Middle frontal gyrus (tissue), 1 donor: Measurements from ENCODE around the gene MIPOL1.

Experiments used
- DNase-seq: peaks from one replicate; pipeline ENCODE4 v3.0.0-alpha.2; 2015; ENCODE audit warnings: low spot score; ENCODE audit errors: extremely low spot score

The MIPOL1 gene

DNA sequence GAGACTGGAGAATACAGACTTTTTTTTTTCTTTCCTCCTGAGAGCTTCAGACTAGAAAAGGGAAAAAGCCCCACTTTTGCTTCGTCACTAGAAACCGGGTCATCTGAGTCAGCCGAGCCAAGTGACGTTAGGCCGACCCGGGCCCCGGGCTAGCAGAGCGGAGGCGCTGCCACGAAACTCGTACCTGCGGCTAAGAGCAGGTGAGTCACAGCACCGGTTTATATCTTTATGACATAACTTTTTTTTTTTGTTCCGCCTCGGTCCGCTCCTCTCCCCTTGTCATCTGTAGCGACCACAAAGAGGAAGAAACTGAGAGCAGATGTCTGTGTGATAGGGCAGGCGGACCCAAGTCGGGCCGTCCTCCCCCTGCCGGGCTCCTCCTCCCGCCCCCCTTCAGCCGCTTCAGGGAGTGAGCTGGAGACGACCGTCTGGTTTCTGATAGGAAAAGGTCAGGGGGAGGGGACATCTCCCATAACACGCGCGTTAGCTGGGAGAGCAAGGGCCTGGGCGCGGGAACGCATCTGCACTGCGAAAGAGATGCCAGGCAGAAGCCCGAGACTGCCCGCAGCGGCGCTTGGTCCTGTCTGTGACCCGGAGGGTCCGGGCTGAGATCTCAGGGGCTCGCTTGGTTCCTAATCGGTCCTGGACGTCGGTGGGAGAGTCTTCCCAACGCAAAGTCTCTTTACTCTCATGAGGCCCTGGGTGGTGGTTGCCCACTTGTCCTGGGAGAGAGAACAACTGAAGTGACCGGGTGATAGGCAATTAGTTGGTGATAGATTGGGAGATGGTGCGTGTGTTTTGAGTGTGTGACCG, 398.3 kb downstream of the MIPOL1 start:
- DNase-seq = no peak

DNA sequence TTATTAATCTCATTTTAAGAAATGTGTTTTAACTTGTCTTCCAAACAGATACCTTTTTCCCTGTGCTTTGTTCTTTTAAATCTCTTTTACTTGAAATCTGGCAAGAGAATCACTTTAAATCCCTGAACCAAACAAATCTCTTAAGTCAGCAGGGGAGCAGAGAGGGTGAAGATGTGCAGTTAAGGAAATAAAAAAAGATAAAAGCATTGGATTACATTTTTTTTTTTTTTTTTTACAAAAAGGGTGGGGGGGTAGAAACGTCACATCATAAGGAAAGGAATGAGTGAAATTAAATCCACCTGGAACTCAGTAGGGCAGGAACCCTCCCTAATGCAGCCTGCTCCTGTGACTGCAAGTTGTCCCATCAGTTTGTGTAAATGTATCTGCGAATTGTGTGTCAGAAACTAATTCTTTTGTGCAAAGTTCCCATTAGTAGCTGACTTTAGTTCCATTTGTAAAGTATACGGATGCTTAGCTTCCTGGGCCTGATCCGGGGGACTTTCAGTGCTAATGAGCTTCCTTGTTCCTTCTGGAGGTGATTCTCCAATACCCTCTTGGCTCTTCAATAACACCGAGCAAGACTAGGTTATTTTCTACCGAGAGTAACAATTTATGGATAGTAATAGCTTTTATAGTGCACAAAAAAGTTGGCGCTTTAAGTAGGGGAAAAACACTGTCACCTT, 399.2 kb downstream of the MIPOL1 start:
- no peak for DNase-seq

DNA sequence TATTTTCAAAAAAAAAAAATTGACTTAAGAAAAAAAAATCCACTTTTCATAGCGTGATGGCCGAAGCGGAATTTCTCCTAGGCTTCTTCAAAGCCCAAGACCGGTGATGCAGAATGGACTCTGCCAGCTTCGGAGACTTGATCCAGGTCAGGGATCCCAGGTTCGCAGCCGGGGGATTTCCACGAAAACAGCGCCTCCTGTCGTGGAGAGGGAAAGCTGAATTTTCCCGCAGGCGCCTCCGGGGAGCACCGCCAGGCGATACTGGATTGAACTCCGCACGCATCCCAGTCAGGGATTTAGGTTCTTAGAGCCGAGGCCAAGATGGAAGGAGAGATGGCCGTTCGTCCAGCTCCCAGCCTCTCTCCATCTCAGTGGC, 399.8 kb downstream of the MIPOL1 start:
- no peak for DNase-seq

DNA sequence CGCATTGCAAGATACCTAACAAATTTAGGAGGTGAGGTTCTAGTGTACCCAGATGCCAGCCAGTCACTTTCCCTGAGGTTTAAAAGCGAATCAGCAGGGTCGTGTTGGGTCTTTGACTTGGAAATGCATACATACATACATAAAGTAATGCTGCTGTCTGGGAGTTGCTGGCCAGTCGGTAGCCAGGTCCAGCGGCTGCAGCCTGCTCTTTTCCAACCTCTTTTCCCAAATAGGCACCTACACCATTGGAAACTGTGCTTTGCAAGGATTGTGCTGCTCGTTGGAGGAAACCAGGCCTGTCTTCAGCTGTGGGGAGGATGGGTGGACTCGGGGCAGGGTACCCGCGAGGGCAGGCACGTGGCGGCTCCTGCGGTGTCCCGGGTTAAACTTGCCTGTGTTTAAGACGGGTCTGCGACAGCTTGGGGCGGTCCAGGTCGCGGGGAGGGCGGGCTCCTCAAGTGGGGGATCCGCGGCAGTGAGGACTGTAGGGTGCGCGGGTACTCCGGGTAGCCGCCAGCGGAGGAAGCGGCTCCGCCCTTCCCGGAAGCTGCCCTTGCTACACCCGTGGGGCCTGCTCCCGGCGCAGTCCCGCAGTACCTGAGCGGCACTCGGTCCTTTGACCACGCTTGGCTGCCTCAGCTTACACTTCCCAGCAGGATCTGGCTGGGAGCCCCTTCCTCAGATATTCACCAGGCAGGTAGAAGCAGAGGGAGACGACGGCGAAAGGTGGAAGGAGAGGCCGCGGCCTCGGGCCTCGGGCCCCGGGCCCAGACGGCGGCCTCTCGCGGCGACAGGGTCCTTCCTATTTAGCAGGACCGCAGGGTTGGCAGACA, 400.4 kb downstream of the MIPOL1 start:
- DNase-seq = no peak

DNA sequence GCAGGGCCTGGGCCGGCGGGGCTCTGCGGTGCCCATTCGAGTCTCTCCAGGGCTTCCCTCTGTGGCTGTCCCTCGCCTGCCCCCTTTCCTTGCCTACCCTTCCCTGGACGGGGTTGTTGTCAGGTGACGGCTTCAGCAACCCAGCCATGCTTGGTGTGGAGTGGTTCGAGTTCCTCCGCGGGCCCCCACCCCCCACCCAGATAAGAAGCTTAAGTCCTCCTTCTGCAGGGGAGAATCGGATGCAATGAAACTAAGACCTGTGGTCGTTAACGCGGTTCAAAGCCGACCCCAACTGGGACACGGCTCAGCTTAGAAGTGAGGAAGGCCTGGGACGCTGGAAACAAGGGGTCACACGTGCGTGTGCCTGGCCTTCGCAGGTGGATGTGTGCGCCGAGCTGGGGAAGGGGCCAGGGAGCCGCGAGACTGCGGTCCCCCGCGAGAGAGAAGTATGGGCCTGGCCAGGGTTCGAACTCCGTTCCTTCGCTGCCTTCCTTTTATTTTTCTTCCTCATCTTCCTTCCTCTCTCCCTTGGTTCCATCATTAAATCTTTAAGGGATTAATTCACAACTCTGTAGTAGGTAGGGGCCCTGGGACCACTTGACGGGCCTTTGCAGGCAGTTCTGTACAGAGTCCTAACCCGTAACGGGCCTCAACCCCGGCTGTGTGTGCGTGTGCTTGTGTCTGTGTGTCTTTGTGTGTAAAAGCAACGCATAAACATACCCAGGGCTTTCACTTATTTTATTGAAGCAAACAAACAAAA, 401.2 kb downstream of the MIPOL1 start:
- DNase-seq = no peak

DNA sequence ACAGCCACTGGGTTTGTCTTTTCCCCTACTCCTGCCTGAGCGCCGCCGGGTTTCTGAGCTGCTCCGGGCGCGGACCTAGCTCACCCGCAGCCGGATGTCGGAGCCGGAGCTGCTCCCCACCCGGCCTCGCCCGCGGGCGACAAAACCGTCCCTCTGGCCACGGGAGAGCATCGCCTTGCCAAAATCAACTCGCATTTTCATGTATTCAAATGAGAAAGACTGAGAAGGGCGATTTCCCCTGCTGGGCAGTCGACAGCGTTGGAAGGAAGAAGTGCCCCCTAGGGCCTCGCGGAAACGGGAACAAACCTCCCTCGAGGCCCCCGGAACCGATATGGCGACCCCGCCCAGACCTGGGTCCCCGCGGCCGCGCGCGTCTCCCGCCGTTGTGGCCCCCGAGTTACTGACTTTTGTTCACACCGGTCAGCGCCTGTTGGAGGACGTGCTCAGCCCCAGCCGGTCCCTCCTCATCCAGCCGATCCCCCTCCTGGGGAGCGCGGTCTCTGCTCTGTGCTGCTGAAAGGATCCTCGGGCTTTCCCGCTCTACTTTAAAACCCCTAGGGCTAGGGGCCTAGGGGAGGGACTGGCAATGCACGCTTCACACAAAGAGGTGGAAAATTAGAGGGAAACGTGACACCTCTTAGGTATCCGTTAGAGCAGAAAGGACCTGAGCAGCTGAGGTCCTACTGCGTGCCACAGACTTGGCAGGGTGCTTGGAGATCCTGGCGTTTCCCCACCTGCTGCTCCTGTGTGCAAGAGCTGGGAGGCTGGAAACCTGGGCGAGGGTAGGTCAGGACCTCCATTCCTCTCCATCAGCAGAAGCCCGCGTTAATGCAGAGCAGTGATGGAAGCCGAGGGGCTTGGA, 402.0 kb downstream of the MIPOL1 start:
- DNase-seq = no peak

DNA sequence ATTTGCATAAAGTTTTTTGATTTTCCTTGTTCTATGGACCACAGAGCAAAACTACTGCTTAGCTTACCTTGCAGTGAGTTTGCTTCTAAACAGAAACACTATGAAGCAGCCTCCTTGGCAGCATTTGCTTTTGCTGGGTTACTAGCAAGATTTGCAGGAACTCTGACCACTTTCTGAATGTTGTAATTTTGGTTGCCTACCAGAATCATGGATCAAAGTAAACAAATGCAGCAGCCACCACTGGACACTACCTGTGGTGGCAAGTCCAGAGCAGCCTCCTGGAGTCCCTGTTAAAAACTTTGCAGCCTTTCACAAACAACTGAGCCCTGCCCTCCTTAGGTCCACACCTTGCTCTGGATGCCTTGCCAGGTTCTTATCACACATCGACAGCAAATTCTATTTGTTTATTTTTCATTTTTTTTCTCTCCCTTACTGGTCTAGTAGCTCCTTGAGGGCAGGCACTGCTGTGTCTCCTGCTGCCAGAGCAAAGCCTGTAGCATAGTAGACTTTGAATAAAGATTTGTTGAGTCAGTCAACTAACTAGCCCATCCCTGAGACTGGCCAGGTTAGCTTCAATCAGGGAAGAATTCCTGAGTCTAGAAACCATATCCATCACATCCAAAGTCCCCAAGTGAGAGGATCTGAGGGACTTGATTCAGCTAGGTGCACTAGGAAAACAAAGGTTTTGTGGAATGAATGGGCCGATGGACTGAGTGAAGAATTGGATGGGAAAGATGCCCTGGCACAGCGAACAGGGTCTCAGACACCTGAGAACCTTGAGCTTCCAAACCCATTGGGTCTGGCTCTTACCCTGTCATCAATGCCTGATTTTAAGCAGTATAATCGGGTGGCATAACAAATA, 403.4 kb downstream of the MIPOL1 start:
- no peak for DNase-seq

DNA sequence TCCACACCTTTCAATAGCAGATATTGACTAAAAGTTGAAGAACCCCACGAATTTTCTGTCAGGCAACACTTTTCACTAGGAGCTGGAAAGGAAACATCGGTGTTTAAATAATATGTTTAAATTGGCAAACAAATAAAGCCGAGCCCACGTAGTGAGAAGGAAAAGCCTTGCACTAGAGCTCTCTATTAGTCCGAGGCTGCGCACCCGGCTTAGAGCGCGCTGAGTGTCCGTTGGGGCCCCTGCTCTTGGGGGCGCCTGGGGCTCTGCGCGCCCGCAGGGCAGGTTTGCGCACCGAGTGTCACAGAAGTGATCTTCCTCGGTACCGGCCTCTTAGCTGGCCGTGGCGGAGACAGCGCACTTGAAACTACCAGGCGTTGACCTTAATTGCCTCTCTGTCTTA, 404.1 kb downstream of the MIPOL1 start:
- no peak for DNase-seq
